ENCODE results near the gene CDK14. TPM values are rescaled to one million over a fixed set of nuclear protein-coding genes. Genes with fewer than 3 reads are reported as not detected.

The CDK14 gene
- total RNA-seq, 6 donors from 2014 or later, result 21.7 to 53.4 (median 37.1) TPM

GRCh38 chr7:90761584-90761983 lies 165.5 kb downstream of the CDK14 start:
- H3K4me3 ChIP-seq, result no peak overlapping the region
- WGBS, 2 donors, result 92 to 100% methylated on average over 1 of the region's 1 CpG
- no peaks in the 10 kb centered on the region for H3K27me3 ChIP-seq
- peaks cover 0 to 3% (median 1%) of the 10 kb centered on the region in 4 donors for H3K4me1 ChIP-seq
- ATAC-seq (ENCODE audit: low FRiP score in 2 of 2) (no peak), DNase-seq (no peak)
- no peaks in the 10 kb centered on the region for H3K9me3 ChIP-seq
- H3K27ac ChIP-seq, result no peak overlapping the region
- no peak for TF ChIP-seq EP300 (IDR thresholded peaks at IDR 0.05)
- TF ChIP-seq POLR2AphosphoS5 (IDR thresholded peaks at IDR 0.05), result no peak
- no peak for TF ChIP-seq CTCF (IDR thresholded peaks at IDR 0.05)
- TF ChIP-seq POLR2A (IDR thresholded peaks at IDR 0.05), result no peak
- H3K36me3 ChIP-seq, result no peaks in the 10 kb centered on the region

GRCh38 chr7:90763108-90763507 lies 167.0 kb downstream of the CDK14 start:
- no peaks in the 10 kb centered on the region for H3K27me3 ChIP-seq
- peaks cover 2 to 9% (median 4%) of the 10 kb centered on the region in 4 donors for H3K4me1 ChIP-seq
- ATAC-seq (ENCODE audit: low FRiP score in 2 of 2) (no peak), DNase-seq (no peak)
- no peaks in the 10 kb centered on the region for H3K36me3 ChIP-seq
- 80 to 87% methylated on average over 6 of the region's 6 CpGs for WGBS, 2 donors
- TF ChIP-seq CTCF (IDR thresholded peaks at IDR 0.05) (no peak), POLR2A (IDR thresholded peaks at IDR 0.05) (no peak), POLR2AphosphoS5 (IDR thresholded peaks at IDR 0.05) (no peak)
- no peaks in the 10 kb centered on the region for H3K9me3 ChIP-seq
- H3K4me3 ChIP-seq, result no peak overlapping the region
- no peak overlapping the region for H3K27ac ChIP-seq

- ATAC-seq (ENCODE audit: low FRiP score in 2 of 2) (no peak), DNase-seq (no peak)
- peaks cover 0 to 9% (median 3%) of the 10 kb centered on the region in 4 donors for H3K4me1 ChIP-seq
- H3K27me3 ChIP-seq, result no peaks in the 10 kb centered on the region
- H3K27ac ChIP-seq, result no peak overlapping the region
- H3K9me3 ChIP-seq, result no peaks in the 10 kb centered on the region
- H3K4me3 ChIP-seq, result no peak overlapping the region
- 94 to 95% methylated on average over 2 of the region's 2 CpGs for WGBS, 2 donors
- no peak for TF ChIP-seq CTCF (IDR thresholded peaks at IDR 0.05)
- TF ChIP-seq POLR2AphosphoS5 (IDR thresholded peaks at IDR 0.05), result no peak
- TF ChIP-seq EP300 (IDR thresholded peaks at IDR 0.05), result no peak
- no peak for TF ChIP-seq POLR2A (IDR thresholded peaks at IDR 0.05)
- no peaks in the 10 kb centered on the region for H3K36me3 ChIP-seq
Measured at GRCh38 chr7:90764848-90765570, 168.9 kb downstream of the CDK14 start.

- ATAC-seq (ENCODE audit: low FRiP score in 2 of 2) (peak in 1 of 2 donors; percentile 85), DNase-seq (peak; percentile 34 to 58)
- peaks cover 0 to 9% (median 3%) of the 10 kb centered on the region in 4 donors for H3K4me1 ChIP-seq
- no peaks in the 10 kb centered on the region for H3K9me3 ChIP-seq
- 64 to 85% methylated on average over 7 of the region's 7 CpGs for WGBS, 2 donors
- TF ChIP-seq POLR2AphosphoS5 (IDR thresholded peaks at IDR 0.05), result no peak
- no peak for TF ChIP-seq CTCF (IDR thresholded peaks at IDR 0.05)
- no peak for TF ChIP-seq EP300 (IDR thresholded peaks at IDR 0.05)
- no peak for TF ChIP-seq POLR2A (IDR thresholded peaks at IDR 0.05)
- H3K27ac ChIP-seq, result no peak overlapping the region
- H3K36me3 ChIP-seq, result no peaks in the 10 kb centered on the region
- no peak overlapping the region for H3K4me3 ChIP-seq
- no peaks in the 10 kb centered on the region for H3K27me3 ChIP-seq
Measured at GRCh38 chr7:90766814-90767564, 170.9 kb downstream of the CDK14 start.

Measured in upper lobe of left lung (tissue), 6 donors.